ENCODE measurements around the gene TEAD2.
A peak's percentile ranks its signal among the peaks of the same experiment; 100 is the strongest.
"Not testable (repeated sequence)": the region's sequence is repeated elsewhere in the genome, so short reads cannot be mapped to it uniquely, and the experiment has no call there.

The TEAD2 gene

GRCh38 chr19:49331187-49331586 is 31.0 kb downstream of the TEAD2 start:
- not testable (repeated sequence) for DNase-seq

- DNase-seq = no peak
Measured at GRCh38 chr19:49328741-49329140, 33.5 kb downstream of the TEAD2 start.

GRCh38 chr19:49327878-49328544 is 34.2 kb downstream of the TEAD2 start:
- peak in 1 of 2 experiments; percentile 42 for DNase-seq

GRCh38 chr19:49326165-49326704 is 36.0 kb downstream of the TEAD2 start:
- DNase-seq = no peak

- DNase-seq = not testable (repeated sequence)
Measured at GRCh38 chr19:49325756-49326155, 36.5 kb downstream of the TEAD2 start.

- no peak for DNase-seq
Measured at GRCh38 chr19:49324801-49325576, 37.2 kb downstream of the TEAD2 start, which contains the start of gene SLC6A16. Gene SLC6A16, minus strand, starts transcription at chr19:49325191. Its CDS starts 13,844 bp downstream, at chr19:49311347.

GRCh38 chr19:49318296-49318695 is 43.9 kb downstream of the TEAD2 start:
- DNase-seq = no peak

GRCh38 chr19:49316284-49316683 is 45.9 kb downstream of the TEAD2 start:
- no peak for DNase-seq

- no peak for DNase-seq
Measured at GRCh38 chr19:49315111-49315510, 47.1 kb downstream of the TEAD2 start.

- no peak for DNase-seq
Measured at GRCh38 chr19:49309087-49309486, 53.1 kb downstream of the TEAD2 start.

GRCh38 chr19:49306734-49307133 is 55.5 kb downstream of the TEAD2 start:
- DNase-seq = not testable (repeated sequence)

- DNase-seq = no peak
Measured at GRCh38 chr19:49301866-49302252, 60.4 kb downstream of the TEAD2 start.

- peak; percentile 71 to 83 for DNase-seq
Measured at GRCh38 chr19:49301165-49301865, 60.9 kb downstream of the TEAD2 start.

- not testable (repeated sequence) for DNase-seq
Measured at GRCh38 chr19:49298653-49299052, 63.6 kb downstream of the TEAD2 start.

GRCh38 chr19:49297403-49297802 is 64.8 kb downstream of the TEAD2 start:
- DNase-seq = no peak

- DNase-seq = no peak
Measured at GRCh38 chr19:49295208-49295880, 66.9 kb downstream of the TEAD2 start.

- no peak for DNase-seq
Measured at GRCh38 chr19:49294401-49294800, 67.8 kb downstream of the TEAD2 start.

Measured in stimulated activated CD4-positive, alpha-beta T cell treated with anti-CD3 and anti-CD28 coated beads, Interleukin-4, amount 100 ng/mL, for 4 hours (primary cell).